ENCODE data around the gene VEZT. TPM values are rescaled to one million over a fixed set of nuclear protein-coding genes. Genes with fewer than 3 reads are reported as not detected.

VEZT gene
- total RNA-seq, 2 donors from 2014 or later = 35.5 to 63.1 TPM

GRCh38 chr12:95349291-95349690, 131.7 kb downstream of the VEZT start:
- Mint-ChIP-seq H3K27ac (no peak overlapping the region), H3K36me3 (no peaks in the 10 kb centered on the region), H3K9me3 (no peaks in the 10 kb centered on the region)
- no peak for DNase-seq (ENCODE audit: low spot score in 2 of 2)
- no peak for ATAC-seq

GRCh38 chr12:95351748-95352147, 134.1 kb downstream of the VEZT start:
- no peaks in the 10 kb centered on the region for H3K36me3 Mint-ChIP-seq
- ATAC-seq = no peak
- H3K27ac Mint-ChIP-seq = no peak overlapping the region
- H3K9me3 Mint-ChIP-seq = no peaks in the 10 kb centered on the region
- no peak for DNase-seq (ENCODE audit: low spot score in 2 of 2)

Other genes with a start within 250 kb of the VEZT start
- gene NDUFA12, start 214.1 kb upstream of the VEZT start, total RNA-seq = 100 to 1,000 TPM; 138 to 141 TPM
- 10 to 100 TPM; 32.3 to 36.9 TPM for gene NR2C1, start 144.2 kb upstream of the VEZT start, total RNA-seq
- gene FGD6, start 340 bp upstream of the VEZT start, total RNA-seq = 1 to 10 TPM; 1.4 to 1.8 TPM